DOHH2 (cell line): ENCODE data around the gene DNAJC17.

Source experiments
- EZH2phosphoT487 ChIP-seq: fragments of 200-600 bp; sonication (generic); IDR thresholded peaks from 2 replicates; pipeline ENCODE4 v1.6.1; 2017; ENCODE audit warnings: borderline replicate concordance, mild to moderate bottlenecking, antibody characterized with exemption, low read length, moderate library complexity, mixed read lengths
- TF ChIP-seq, protein P1 (sequence below): fragments of 200-600 bp; sonication (generic); IDR thresholded peaks from one replicate; pipeline ENCODE4 v1.5.1; 2014; ENCODE audit warnings: antibody characterized with exemption, mild to moderate bottlenecking, low read depth, low read length; ENCODE audit not compliant: poor library complexity, severe bottlenecking

DNA sequence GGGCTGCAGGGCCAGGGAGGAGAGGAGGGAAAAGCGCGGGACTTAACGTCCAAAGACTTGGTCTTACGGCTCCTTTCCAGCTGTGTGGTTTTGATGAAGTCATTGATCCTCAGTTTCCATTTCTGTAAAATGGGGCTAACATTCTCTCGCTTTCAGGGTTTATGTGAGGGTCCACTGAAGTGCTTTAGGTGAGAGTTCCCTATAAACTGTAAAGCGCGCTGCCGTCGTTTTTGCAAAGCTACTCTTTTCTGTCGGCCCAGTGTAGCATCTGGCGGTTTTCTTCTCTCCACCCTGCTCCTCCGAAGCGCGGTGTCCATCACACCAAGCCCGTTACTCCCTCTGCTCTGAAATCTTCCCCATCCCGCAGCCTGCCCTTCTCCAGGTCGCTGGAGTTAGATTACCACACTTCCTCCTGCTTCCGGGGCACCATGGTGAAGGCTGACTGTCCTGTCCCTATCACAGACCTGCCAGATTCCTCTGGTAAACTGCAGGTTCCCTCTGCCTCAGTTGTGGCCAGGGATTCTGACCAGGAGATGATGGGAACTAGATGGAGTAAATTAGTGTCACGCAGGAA lies 702 bp upstream of the DNAJC17 start:
- TF ChIP-seq, protein P1, sequence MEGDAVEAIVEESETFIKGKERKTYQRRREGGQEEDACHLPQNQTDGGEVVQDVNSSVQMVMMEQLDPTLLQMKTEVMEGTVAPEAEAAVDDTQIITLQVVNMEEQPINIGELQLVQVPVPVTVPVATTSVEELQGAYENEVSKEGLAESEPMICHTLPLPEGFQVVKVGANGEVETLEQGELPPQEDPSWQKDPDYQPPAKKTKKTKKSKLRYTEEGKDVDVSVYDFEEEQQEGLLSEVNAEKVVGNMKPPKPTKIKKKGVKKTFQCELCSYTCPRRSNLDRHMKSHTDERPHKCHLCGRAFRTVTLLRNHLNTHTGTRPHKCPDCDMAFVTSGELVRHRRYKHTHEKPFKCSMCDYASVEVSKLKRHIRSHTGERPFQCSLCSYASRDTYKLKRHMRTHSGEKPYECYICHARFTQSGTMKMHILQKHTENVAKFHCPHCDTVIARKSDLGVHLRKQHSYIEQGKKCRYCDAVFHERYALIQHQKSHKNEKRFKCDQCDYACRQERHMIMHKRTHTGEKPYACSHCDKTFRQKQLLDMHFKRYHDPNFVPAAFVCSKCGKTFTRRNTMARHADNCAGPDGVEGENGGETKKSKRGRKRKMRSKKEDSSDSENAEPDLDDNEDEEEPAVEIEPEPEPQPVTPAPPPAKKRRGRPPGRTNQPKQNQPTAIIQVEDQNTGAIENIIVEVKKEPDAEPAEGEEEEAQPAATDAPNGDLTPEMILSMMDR = no peak
- no peak for TF ChIP-seq EZH2phosphoT487
